Measurements from ENCODE around the gene ZBP1.
"Not testable (repeated sequence)": the region's sequence is repeated elsewhere in the genome, so short reads cannot be mapped to it uniquely, and the experiment has no call there.

DNA sequence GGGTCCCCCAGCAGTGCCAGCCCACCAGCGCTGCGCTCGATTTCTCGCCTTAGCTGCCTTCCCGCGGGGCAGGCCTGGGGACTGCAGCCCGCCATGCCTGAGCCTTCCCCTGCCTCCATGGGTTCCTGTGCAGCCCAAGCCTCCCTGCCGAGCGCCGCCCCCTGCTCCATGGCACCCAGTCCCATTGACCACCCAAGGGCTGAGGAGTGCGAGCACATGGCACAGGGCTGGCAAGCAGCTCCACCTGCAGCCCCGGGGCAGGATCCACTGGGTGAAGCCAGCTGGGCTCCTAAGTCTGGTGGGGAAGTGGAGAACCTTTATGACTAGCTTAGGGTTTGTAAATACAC lies 8.7 kb upstream of the ZBP1 start:
- not testable (repeated sequence) for TF ChIP-seq POLR2AphosphoS5, POLR2A (IDR thresholded peaks at IDR 0.05)
- TF ChIP-seq, protein P1, sequence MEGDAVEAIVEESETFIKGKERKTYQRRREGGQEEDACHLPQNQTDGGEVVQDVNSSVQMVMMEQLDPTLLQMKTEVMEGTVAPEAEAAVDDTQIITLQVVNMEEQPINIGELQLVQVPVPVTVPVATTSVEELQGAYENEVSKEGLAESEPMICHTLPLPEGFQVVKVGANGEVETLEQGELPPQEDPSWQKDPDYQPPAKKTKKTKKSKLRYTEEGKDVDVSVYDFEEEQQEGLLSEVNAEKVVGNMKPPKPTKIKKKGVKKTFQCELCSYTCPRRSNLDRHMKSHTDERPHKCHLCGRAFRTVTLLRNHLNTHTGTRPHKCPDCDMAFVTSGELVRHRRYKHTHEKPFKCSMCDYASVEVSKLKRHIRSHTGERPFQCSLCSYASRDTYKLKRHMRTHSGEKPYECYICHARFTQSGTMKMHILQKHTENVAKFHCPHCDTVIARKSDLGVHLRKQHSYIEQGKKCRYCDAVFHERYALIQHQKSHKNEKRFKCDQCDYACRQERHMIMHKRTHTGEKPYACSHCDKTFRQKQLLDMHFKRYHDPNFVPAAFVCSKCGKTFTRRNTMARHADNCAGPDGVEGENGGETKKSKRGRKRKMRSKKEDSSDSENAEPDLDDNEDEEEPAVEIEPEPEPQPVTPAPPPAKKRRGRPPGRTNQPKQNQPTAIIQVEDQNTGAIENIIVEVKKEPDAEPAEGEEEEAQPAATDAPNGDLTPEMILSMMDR (IDR thresholded peaks at IDR 0.05) = not testable (repeated sequence)

Measured in breast epithelium (tissue), 3 donors.